GM12874 (cell line): ENCODE results near the gene BRD1.

Experiments
- TF ChIP-seq, protein P1 (sequence below): IDR thresholded peaks from 2 replicates; pipeline ENCODE4 v1.5.1; 2011; ENCODE audit warnings: low read depth, mild to moderate bottlenecking, control low read depth, low read length, moderate library complexity; ENCODE audit not compliant: insufficient read depth

BRD1 gene

DNA sequence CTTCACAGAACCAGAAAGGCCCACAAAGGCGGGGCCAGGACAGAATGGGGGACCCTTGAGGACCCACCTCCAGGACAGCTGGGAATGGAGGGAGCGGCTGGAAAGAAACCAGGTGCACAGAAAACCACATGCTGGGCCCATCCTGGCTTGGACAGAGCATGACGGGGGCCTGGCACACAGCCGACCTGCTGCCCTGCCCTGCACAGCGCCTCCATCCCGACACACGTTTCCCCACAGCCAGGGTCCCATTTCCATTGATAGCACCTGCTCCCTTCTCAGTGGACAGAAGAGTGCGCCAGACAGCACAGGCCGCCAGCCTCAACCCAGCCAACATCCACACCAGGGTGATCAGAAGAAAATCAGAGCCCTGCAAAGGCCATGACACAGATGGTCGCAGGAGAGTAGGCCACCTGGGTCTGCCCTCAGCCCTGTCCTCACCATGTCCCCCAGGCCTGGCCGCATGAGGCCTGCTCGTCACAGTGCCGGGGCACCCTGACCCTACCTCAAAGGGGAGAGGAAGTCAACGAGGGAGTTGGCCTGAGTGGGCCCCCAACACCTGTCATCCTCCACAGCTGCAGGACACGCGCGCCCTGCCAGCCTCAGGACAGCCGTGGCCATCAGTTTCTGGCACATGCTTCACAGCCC lies 28.1 kb downstream of the BRD1 start:
- TF ChIP-seq, protein P1, sequence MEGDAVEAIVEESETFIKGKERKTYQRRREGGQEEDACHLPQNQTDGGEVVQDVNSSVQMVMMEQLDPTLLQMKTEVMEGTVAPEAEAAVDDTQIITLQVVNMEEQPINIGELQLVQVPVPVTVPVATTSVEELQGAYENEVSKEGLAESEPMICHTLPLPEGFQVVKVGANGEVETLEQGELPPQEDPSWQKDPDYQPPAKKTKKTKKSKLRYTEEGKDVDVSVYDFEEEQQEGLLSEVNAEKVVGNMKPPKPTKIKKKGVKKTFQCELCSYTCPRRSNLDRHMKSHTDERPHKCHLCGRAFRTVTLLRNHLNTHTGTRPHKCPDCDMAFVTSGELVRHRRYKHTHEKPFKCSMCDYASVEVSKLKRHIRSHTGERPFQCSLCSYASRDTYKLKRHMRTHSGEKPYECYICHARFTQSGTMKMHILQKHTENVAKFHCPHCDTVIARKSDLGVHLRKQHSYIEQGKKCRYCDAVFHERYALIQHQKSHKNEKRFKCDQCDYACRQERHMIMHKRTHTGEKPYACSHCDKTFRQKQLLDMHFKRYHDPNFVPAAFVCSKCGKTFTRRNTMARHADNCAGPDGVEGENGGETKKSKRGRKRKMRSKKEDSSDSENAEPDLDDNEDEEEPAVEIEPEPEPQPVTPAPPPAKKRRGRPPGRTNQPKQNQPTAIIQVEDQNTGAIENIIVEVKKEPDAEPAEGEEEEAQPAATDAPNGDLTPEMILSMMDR, result no peak

GRCh38 chr22:49798486-49799151 lies 29.1 kb downstream of the BRD1 start:
- TF ChIP-seq, protein P1, result no peak

DNA sequence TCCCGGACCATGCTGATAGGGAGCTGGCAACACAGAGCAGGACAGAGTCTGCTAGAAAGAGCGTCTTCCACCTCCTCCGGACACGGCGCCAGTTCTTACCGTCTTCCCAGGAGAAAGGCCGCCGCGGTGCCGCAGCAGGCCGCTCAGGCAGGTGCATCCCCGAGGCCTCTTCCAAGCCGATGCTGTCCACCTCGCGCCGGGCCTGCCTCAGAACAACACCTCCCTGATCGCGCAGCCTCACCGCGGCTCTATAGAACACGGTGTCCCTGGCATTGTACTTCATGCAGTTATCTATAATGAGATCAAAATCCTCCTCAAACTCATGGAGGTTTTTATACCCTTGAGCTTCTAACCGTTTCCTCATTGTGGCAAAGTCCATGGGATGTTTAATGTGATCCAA lies 30.0 kb downstream of the BRD1 start:
- TF ChIP-seq, protein P1, result no peak

DNA sequence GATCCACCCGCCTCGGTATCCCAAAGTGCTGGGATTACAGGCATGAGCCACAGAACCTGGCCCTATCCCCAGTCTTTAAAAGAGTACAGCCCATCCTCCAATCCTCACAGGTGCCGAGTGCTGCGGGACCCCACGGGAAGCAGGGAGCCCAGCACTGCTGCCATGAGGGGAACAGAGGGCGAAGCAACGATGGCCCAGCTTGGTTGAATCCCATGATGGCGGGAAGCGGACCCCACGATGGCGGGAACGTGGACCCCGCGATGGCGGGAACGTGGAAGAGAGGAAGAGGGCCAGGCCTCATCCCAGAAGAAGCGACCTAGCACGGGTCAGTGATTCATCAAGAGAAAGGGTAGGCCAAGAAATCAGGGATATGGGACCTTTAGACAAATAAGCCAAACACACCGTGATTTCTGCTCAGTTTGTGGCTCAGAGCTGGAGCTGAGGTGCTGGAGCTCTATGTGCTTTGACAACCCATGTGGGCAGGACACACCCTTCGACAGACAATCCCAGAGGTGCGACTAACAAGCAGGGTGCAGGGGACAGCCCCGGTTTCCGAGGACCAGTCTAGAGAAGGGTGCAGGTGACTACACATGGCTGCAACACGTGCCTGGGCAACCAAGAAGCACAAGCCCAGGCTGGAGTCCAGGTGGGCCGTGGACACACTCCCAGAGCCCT lies 30.9 kb downstream of the BRD1 start:
- TF ChIP-seq, protein P1, result no peak

DNA sequence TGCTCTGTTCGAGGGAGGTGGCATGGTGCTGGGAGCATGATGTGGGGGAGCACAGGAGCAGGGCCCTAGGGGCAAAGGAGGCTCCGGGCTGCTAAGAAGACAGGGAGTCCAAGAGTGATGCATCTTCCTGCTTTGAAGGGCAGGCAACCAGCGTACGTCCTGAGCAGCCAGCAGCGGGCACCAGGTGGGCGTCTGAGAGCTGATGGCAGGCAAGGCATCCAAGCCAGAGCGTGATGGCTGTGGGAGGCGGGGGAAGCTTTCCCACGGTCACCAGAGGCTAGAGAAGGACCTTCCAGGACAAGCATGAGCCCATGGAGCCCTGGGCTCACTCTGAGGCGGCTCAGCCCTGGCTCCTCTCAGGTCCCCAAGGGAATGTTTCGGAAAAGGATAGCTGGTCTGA lies 32.2 kb downstream of the BRD1 start:
- TF ChIP-seq, protein P1, result no peak

GRCh38 chr22:49793871-49794270 lies 33.8 kb downstream of the BRD1 start:
- TF ChIP-seq, protein P1, result no peak

DNA sequence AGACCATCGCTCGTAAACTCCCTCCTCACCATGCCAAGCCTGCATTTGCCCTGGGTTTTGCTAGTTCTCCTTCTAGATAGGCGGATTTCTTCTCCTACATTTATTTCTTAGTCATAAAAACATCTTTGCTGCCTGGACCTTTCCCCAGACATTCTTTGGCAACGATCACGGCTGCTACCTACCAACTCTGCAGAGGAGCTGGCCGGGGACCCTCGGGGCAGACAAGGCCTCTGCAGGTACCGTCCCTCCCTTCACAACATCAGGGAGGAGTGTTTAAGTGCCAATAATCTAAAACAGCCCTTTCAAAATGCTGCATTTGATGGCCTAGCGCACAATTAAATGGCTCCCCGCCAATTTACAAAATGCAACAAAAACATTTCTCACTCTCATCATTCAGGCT lies 34.4 kb downstream of the BRD1 start:
- TF ChIP-seq, protein P1, result no peak
